Gastrocnemius medialis (tissue), 4 donors: Measurements from ENCODE around the gene UBN1. TPM values are rescaled to one million over a fixed set of nuclear protein-coding genes. Genes with fewer than 3 reads are reported as not detected.

Source experiments
- ATAC-seq, 2 donors: fragments of 150-250 bp; one replicate each; pipeline ENCODE4 v1.9.1; 2016
- DNase-seq, 2 donors: peaks; one replicate each; pipeline ENCODE4 v3.0.0-alpha.2; 2019
- H3K27ac ChIP-seq, 4 donors: fragments of 200-600 bp; sonication (generic); 1 replicate in 1 of 4; 2 replicates in 3 of 4; pipeline ENCODE4 v1.5.1; 2016 to 2018; ENCODE audit warnings: mild to moderate bottlenecking in 2 of 4, moderate library complexity in 1 of 4
- H3K27me3 ChIP-seq, 3 donors: fragments of 200-600 bp; sonication (generic) in 2 of 3; 1 replicate in 1 of 3; 2 replicates in 2 of 3; pipeline versions ENCODE4 v1.5.1 to v1.6.0; 2016 to 2019; ENCODE audit warnings: mild to moderate bottlenecking in 1 of 3, moderate library complexity in 1 of 3
- H3K36me3 ChIP-seq, 2 donors: fragments of 200-600 bp; sonication (generic) in 1 of 2; one replicate each; pipeline ENCODE4 v1.5.1; 2017 to 2018
- H3K4me1 ChIP-seq, 2 donors: fragments of 200-600 bp; sonication (generic) in 1 of 2; one replicate each; pipeline ENCODE4 v1.5.1; 2016 to 2017; ENCODE audit warnings: mild to moderate bottlenecking in 2 of 2
- H3K4me3 ChIP-seq, 4 donors: fragments of 200-600 bp; sonication (generic) in 3 of 4; 1 replicate in 1 of 4; 2 replicates in 3 of 4; pipeline ENCODE4 v1.5.1; 2016 to 2019; ENCODE audit warnings: mild to moderate bottlenecking in 2 of 4
- H3K9me3 ChIP-seq, 3 donors: fragments of 200-600 bp; sonication (generic) in 2 of 3; 1 replicate in 1 of 3; 2 replicates in 2 of 3; pipeline ENCODE4 v1.5.1; 2016 to 2019
- POLR2A ChIP-seq, 2 donors: fragments of 450-650 bp; IDR thresholded peaks; one replicate each; pipeline ENCODE4 v1.6.1; 2017; ENCODE audit warnings: antibody characterized with exemption in 2 of 2, mild to moderate bottlenecking in 2 of 2, moderate library complexity in 2 of 2
- in situ Hi-C, 4 donors: fragments of 200-750 bp; cut with MboI; loops; one replicate each; pipeline versions ENCODE4 v1.15.0 to v1.8.0; 2017; ENCODE audit warnings: low sequenced_read_pairs in 4 of 4
- intact Hi-C: fragments of 100-400 bp; cut with DNase I; formaldehyde crosslinking; loops from one replicate; pipeline ENCODE4 v1.15.1; 2023; ENCODE audit warnings: low total_unique reads
- total RNA-seq, 4 donors: library from RNA; depleted of rRNA; stranded (reverse); fragments of >200 nt; gene quantifications; one replicate each; pipeline versions ENCODE4 v1.1.0 to v1.2.3, GENCODE V29; 2016
- TF ChIP-seq, protein P1 (sequence below), 5 experiments: fragments of 450-650 bp in 3 of 5; fragments of 200-600 bp in 2 of 5; sonication (generic) in 2 of 5; IDR thresholded peaks in 4 of 5; conservative IDR thresholded peaks in 1 of 5; 1 replicate in 4 of 5; 2 replicates in 1 of 5; pipeline ENCODE4 v1.5.1; 2016 to 2019; ENCODE audit warnings: antibody characterized with exemption in 5 of 5, mild to moderate bottlenecking in 3 of 5, moderate library complexity in 3 of 5

The UBN1 gene
- total RNA-seq, 4 donors from 2014 or later: 25.3 to 33.4 (median 28.2) TPM

DNA sequence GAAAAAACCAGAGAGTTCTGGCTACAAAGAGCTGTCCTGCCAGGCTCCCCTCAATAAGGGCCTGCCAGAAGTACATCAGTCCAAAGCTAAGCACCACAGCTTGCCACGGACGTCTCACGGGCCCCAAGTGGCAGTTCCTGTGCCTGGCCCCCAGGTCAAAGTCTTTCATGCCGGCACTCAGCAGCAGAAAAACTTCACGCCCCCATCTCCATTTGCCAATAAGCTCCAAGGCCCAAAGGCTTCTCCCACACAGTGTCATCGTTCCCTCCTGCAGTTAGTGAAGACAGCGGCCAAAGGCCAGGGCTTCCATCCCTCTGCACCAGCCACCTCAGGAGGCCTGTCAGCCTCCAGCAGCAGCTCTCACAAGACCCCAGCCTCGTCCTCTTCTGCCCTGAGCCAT lies 27.4 kb downstream of the UBN1 start:
- TF ChIP-seq, protein P1, sequence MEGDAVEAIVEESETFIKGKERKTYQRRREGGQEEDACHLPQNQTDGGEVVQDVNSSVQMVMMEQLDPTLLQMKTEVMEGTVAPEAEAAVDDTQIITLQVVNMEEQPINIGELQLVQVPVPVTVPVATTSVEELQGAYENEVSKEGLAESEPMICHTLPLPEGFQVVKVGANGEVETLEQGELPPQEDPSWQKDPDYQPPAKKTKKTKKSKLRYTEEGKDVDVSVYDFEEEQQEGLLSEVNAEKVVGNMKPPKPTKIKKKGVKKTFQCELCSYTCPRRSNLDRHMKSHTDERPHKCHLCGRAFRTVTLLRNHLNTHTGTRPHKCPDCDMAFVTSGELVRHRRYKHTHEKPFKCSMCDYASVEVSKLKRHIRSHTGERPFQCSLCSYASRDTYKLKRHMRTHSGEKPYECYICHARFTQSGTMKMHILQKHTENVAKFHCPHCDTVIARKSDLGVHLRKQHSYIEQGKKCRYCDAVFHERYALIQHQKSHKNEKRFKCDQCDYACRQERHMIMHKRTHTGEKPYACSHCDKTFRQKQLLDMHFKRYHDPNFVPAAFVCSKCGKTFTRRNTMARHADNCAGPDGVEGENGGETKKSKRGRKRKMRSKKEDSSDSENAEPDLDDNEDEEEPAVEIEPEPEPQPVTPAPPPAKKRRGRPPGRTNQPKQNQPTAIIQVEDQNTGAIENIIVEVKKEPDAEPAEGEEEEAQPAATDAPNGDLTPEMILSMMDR (IDR thresholded peaks at IDR 0.05 in 4 of 5, conservative IDR thresholded peaks at IDR 0.05 in 1 of 5): no peak
- TF ChIP-seq POLR2A (IDR thresholded peaks at IDR 0.05): no peak
- H3K27me3 ChIP-seq: no peaks in the 10 kb centered on the region
- peaks cover 3 to 82% of the 10 kb centered on the region in 2 donors for H3K36me3 ChIP-seq
- no peak for DNase-seq
- no peaks in the 10 kb centered on the region for H3K9me3 ChIP-seq
- no peak for ATAC-seq
- no peak overlapping the region for H3K27ac ChIP-seq
- no peak overlapping the region for H3K4me3 ChIP-seq
- in situ Hi-C loops: no loop called here
- intact Hi-C loops: no loop called here
- H3K4me1 ChIP-seq: peaks cover 0 to 4% of the 10 kb centered on the region in 2 donors

GRCh38 chr16:4876646-4877379 lies 29.5 kb downstream of the UBN1 start:
- Histone ChIP-seq H3K36me3 (peaks cover 3 to 97% of the 10 kb centered on the region in 2 donors), H3K9me3 (no peaks in the 10 kb centered on the region), H3K4me1 (no peaks in the 10 kb centered on the region), H3K4me3 (no peak overlapping the region), H3K27ac (no peak overlapping the region), H3K27me3 (no peaks in the 10 kb centered on the region)
- DNase-seq (no peak), ATAC-seq (no peak)
- intact Hi-C loops: no loop called here
- TF ChIP-seq POLR2A (IDR thresholded peaks at IDR 0.05): no peak
- TF ChIP-seq, protein P1 (IDR thresholded peaks at IDR 0.05 in 4 of 5, conservative IDR thresholded peaks at IDR 0.05 in 1 of 5): no peak
- in situ Hi-C loops: no loop called here

DNA sequence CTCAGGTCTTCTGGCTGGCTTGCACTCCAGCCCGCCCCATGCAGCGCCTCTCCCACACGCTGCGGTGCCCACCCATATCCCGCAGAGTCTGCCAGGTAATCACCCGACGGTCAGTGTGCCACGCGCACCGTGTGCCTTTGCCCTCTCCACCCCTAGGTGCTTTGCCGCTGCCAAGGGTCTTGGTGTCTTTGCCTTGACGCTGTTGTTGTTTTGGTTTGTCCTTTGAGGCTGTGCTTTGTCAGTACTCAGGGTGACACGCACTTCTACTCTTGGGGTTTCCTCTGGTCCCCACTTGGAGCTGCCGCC lies 30.1 kb downstream of the UBN1 start:
- TF ChIP-seq, protein P1 (IDR thresholded peaks at IDR 0.05 in 4 of 5, conservative IDR thresholded peaks at IDR 0.05 in 1 of 5): no peak
- no peak for TF ChIP-seq POLR2A (IDR thresholded peaks at IDR 0.05)
- H3K4me3 ChIP-seq: no peak overlapping the region
- DNase-seq: no peak
- ATAC-seq: no peak
- H3K9me3 ChIP-seq: no peaks in the 10 kb centered on the region
- in situ Hi-C loops (no loop called here), intact Hi-C loops (no loop called here)
- H3K27ac ChIP-seq: no peak overlapping the region
- peaks cover 0 to 4% of the 10 kb centered on the region in 2 donors for H3K4me1 ChIP-seq
- H3K36me3 ChIP-seq: peaks cover 3 to 94% of the 10 kb centered on the region in 2 donors
- H3K27me3 ChIP-seq: no peaks in the 10 kb centered on the region

- Histone ChIP-seq H3K27me3 (no peaks in the 10 kb centered on the region), H3K36me3 (peaks cover 3 to 93% of the 10 kb centered on the region in 2 donors), H3K9me3 (no peaks in the 10 kb centered on the region), H3K4me3 (no peak overlapping the region), H3K27ac (no peak overlapping the region), H3K4me1 (peaks cover 0 to 11% of the 10 kb centered on the region in 2 donors)
- in situ Hi-C loops: no loop called here
- no peak for DNase-seq
- no peak for ATAC-seq
- intact Hi-C loops: no loop called here
- TF ChIP-seq POLR2A (IDR thresholded peaks at IDR 0.05): no peak
- TF ChIP-seq, protein P1 (IDR thresholded peaks at IDR 0.05 in 4 of 5, conservative IDR thresholded peaks at IDR 0.05 in 1 of 5): no peak
These were observed 31.8 kb downstream of the UBN1 start for GRCh38 chr16:4879049-4879448.
